Small intestine (tissue), 7 donors: Measurements from ENCODE around the gene GABARAP. TPM values are rescaled to one million over a fixed set of nuclear protein-coding genes. Genes with fewer than 3 reads are reported as not detected.

Experiments
- DNase-seq, 2 donors: peaks; one replicate each; pipeline versions ENCODE4 v3.0.0 to v3.0.0-alpha.2; 2013
- FAIRE-seq: peaks from 2 replicates; lab custom pipeline; 2012; peaks lifted over from hg19 to GRCh38; lab: Jason Lieb, UNC
- H3K27ac ChIP-seq, 3 donors: one replicate each; pipeline ENCODE4 v1.5.1; 2013; ENCODE audit warnings: low read length in 2 of 3, mild to moderate bottlenecking in 2 of 3, control low read depth in 1 of 3, inconsistent platforms in 1 of 3, low read depth in 1 of 3, moderate library complexity in 1 of 3
- H3K27me3 ChIP-seq, 3 donors: one replicate each; pipeline ENCODE4 v1.6.1; 2013; ENCODE audit warnings: low read length in 3 of 3, inconsistent platforms in 1 of 3; ENCODE audit not compliant: control insufficient read depth in 3 of 3, insufficient read depth in 3 of 3
- H3K36me3 ChIP-seq, 3 donors: one replicate each; pipeline ENCODE4 v1.6.1; 2013; ENCODE audit warnings: low read length in 3 of 3, inconsistent platforms in 1 of 3, low read depth in 1 of 3, mild to moderate bottlenecking in 1 of 3, moderate library complexity in 1 of 3; ENCODE audit not compliant: control insufficient read depth in 3 of 3, insufficient read depth in 2 of 3
- H3K4me1 ChIP-seq, 3 donors: one replicate each; pipeline ENCODE4 v1.6.1; 2013; ENCODE audit warnings: low read length in 2 of 3, inconsistent platforms in 1 of 3, low read depth in 1 of 3, mild to moderate bottlenecking in 1 of 3, moderate library complexity in 1 of 3; ENCODE audit not compliant: control insufficient read depth in 3 of 3, insufficient read depth in 2 of 3
- H3K4me3 ChIP-seq, 3 donors: one replicate each; pipeline ENCODE4 v1.5.1; 2013; ENCODE audit warnings: low read length in 3 of 3, control low read depth in 1 of 3, inconsistent platforms in 1 of 3, low read depth in 1 of 3, mild to moderate bottlenecking in 1 of 3, moderate library complexity in 1 of 3
- H3K9me3 ChIP-seq, 2 donors: one replicate each; pipeline ENCODE4 v1.6.1; 2013; ENCODE audit warnings: low read depth in 1 of 2, low read length in 1 of 2; ENCODE audit not compliant: control insufficient read depth in 2 of 2, insufficient read depth in 1 of 2
- WGBS, 3 donors: extraction: QIAGEN DNeasy Blood & Tissue Kit; methylation state at CpG; one replicate each; pipeline ENCODE4 v1.1.7; 2013; 5-methylcytosine and 5-hydroxymethylcytosine counted together
- polyA plus RNA-seq, 4 donors: library from polyadenylated mRNA; stranded (reverse) in 3 of 4; unstranded in 1 of 4; fragments of 200-250 nt in 3 of 4; fragments of 120-200 nt in 1 of 4; gene quantifications; one replicate each; pipeline versions ENCODE4 v1.2.1 to v1.2.3, GENCODE V29; 2013
- donor health status: healthy with polysubstance abuse.
- donor health status: control.
- donor health status: control.
- donor health status: Bipolar disorder and iron deficiency.
- donor health status: healthy.

GABARAP gene
- polyA plus RNA-seq, 4 donors: 541 to 1,100 (median 797) TPM

GRCh38 chr17:7224661-7225111 is 17.6 kb downstream of the GABARAP start:
- Histone ChIP-seq H3K9me3 (no peaks in the 10 kb centered on the region), H3K4me3 (no peak overlapping the region), H3K27me3 (no peaks in the 10 kb centered on the region), H3K36me3 (peaks cover 20 to 91% (median 25%) of the 10 kb centered on the region in 3 donors), H3K4me1 (peaks cover 0 to 22% (median 5%) of the 10 kb centered on the region in 3 donors), H3K27ac (no peak overlapping the region)
- FAIRE-seq: no peak
- 58 to 71% (median 70%) methylated on average over 15 of the region's 15 CpGs for WGBS, 3 donors
- DNase-seq: no peak

DNA sequence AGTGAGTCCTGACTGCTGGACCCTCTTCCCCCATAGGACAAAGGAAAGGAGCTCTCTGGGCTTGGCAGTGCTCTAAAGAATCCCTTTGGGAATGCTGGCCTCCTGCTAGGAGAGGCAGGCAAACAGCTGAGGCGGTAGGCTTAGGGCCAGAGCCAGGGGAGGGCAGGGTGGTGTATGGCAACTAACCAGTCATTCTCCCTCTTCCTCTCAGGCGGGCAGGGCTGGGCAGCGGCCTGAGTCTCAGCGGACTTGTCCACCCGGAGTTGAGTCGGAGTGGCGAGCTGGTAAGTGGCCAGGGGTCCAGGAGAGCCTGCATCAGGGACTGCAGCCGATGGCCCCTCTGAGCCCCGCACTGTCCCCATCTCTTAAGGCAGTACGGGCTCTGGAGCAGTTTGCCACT is 18.1 kb downstream of the GABARAP start:
- Histone ChIP-seq H3K9me3 (no peaks in the 10 kb centered on the region), H3K4me1 (peaks cover 0 to 27% (median 5%) of the 10 kb centered on the region in 3 donors), H3K4me3 (no peak overlapping the region), H3K27me3 (no peaks in the 10 kb centered on the region), H3K27ac (no peak overlapping the region), H3K36me3 (peaks cover 16 to 85% (median 24%) of the 10 kb centered on the region in 3 donors)
- DNase-seq (no peak), FAIRE-seq (no peak)
- 78 to 86% (median 80%) methylated on average over 7 to 10 of the region's 10 CpGs for WGBS, 3 donors

GRCh38 chr17:7223375-7223774 is 18.9 kb downstream of the GABARAP start:
- no peak for DNase-seq
- H3K27ac ChIP-seq: no peak overlapping the region
- no peak for FAIRE-seq
- peaks cover 0 to 34% (median 5%) of the 10 kb centered on the region in 3 donors for H3K4me1 ChIP-seq
- no peak overlapping the region for H3K4me3 ChIP-seq
- H3K36me3 ChIP-seq: peaks cover 16 to 78% (median 20%) of the 10 kb centered on the region in 3 donors
- 85 to 88% (median 87%) methylated on average over 4 of the region's 4 CpGs for WGBS, 3 donors
- no peaks in the 10 kb centered on the region for H3K27me3 ChIP-seq
- H3K9me3 ChIP-seq: no peaks in the 10 kb centered on the region

DNA sequence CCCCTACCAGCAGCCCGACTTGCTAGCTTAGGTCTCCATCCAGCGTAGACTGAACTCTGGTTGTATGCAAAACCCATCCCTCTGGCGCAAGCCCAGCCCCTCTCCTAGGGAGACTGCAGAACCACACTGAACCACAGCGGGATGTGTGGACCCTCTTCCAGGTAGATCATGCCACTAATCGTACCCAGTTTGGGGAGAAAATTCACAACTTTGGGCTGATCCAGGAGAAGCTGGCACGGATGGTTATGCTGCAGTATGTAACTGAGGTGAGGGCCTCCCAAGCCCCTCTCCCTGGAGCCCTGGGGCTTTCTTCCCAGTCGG is 19.3 kb downstream of the GABARAP start:
- Histone ChIP-seq H3K27me3 (no peaks in the 10 kb centered on the region), H3K36me3 (peaks cover 16 to 74% (median 20%) of the 10 kb centered on the region in 3 donors), H3K9me3 (no peaks in the 10 kb centered on the region), H3K4me1 (peaks cover 0 to 36% (median 5%) of the 10 kb centered on the region in 3 donors), H3K27ac (no peak overlapping the region), H3K4me3 (no peak overlapping the region)
- WGBS, 3 donors: 78 to 86% (median 79%) methylated on average over 7 of the region's 7 CpGs
- FAIRE-seq (no peak), DNase-seq (no peak)

- Histone ChIP-seq H3K4me3 (no peak overlapping the region), H3K27ac (no peak overlapping the region)
Observed at GRCh38 chr17:7222093-7222971, 19.9 kb downstream of the GABARAP start.

DNA sequence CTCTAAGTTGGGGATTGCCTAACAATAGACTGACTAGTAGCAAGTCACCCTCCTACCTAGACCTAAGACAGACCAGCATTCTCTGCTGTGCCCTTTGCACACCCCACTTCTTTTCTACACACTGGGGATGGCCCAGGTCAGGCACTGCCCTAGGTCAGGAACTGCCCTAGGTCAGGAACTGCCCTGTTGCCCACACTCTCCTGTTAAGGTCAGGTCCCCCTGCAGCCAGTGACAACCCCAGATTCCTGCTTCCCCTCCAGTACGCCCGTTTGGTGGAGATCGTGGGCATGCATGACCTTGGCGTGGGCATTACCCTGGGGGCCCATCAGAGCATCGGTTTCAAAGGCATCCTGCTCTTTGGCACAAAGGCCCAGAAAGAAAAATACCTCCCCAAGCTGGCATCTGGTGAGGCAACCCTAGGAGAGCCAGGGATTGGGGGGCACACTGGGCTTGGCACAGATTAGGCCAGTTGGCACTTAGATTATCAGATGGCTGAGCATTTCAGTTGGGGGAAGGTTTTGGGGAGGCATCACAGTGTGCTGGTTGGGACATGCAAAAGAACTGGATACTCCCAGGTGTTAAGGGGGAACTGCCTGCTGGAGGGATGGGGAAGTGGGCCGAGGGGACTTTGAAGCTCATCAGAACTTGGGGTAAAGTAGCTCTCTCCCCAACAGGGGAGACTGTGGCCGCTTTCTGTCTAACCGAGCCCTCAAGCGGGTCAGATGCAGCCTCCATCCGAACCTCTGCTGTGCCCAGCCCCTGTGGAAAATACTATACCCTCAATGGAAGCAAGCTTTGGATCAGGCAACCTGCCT is 20.8 kb downstream of the GABARAP start:
- DNase-seq (no peak), FAIRE-seq (no peak)
- H3K4me3 ChIP-seq: peak overlapping the region in 1 of 3 donors; percentile 8
- H3K36me3 ChIP-seq: peaks cover 16 to 59% (median 20%) of the 10 kb centered on the region in 3 donors
- peaks cover 0 to 36% (median 8%) of the 10 kb centered on the region in 3 donors for H3K4me1 ChIP-seq
- H3K27me3 ChIP-seq: peaks cover 0 to 9% (median 0%) of the 10 kb centered on the region in 3 donors
- no peaks in the 10 kb centered on the region for H3K9me3 ChIP-seq
- H3K27ac ChIP-seq: peak overlapping the region; percentile 93 to 100 (median 99)
- 62 to 75% (median 69%) methylated on average over 10 of the region's 10 CpGs for WGBS, 3 donors

More at GRCh38 chr17:7222093-7222971, 19.9 kb downstream of the GABARAP start:
- no peak for DNase-seq
- Histone ChIP-seq H3K4me1 (peaks cover 0 to 36% (median 8%) of the 10 kb centered on the region in 3 donors), H3K9me3 (no peaks in the 10 kb centered on the region), H3K27me3 (peaks cover 0 to 3% (median 0%) of the 10 kb centered on the region in 3 donors), H3K36me3 (peaks cover 16 to 68% (median 20%) of the 10 kb centered on the region in 3 donors)
- WGBS, 3 donors: 64 to 80% (median 78%) methylated on average over 15 of the region's 15 CpGs
- FAIRE-seq: no peak

GRCh38 chr17:7220593-7221277 is 21.5 kb downstream of the GABARAP start:
- peak overlapping the region; percentile 93 to 100 (median 99) for H3K27ac ChIP-seq
- peaks cover 0 to 16% (median 0%) of the 10 kb centered on the region in 3 donors for H3K27me3 ChIP-seq
- peak; percentile 78 to 81 for DNase-seq
- H3K4me1 ChIP-seq: peaks cover 0 to 42% (median 8%) of the 10 kb centered on the region in 3 donors
- no peaks in the 10 kb centered on the region for H3K9me3 ChIP-seq
- FAIRE-seq: no peak
- WGBS, 3 donors: 4 to 30% (median 22%) methylated on average over 11 of the region's 11 CpGs
- H3K4me3 ChIP-seq: peak overlapping the region in 2 of 3 donors; percentile 78 to 91
- peaks cover 15 to 52% (median 20%) of the 10 kb centered on the region in 3 donors for H3K36me3 ChIP-seq
